ENCODE data around the gene CYSTM1.
A peak's percentile ranks its signal among the peaks of the same experiment; 100 is the strongest.

The CYSTM1 gene, protein sequence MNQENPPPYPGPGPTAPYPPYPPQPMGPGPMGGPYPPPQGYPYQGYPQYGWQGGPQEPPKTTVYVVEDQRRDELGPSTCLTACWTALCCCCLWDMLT

DNA sequence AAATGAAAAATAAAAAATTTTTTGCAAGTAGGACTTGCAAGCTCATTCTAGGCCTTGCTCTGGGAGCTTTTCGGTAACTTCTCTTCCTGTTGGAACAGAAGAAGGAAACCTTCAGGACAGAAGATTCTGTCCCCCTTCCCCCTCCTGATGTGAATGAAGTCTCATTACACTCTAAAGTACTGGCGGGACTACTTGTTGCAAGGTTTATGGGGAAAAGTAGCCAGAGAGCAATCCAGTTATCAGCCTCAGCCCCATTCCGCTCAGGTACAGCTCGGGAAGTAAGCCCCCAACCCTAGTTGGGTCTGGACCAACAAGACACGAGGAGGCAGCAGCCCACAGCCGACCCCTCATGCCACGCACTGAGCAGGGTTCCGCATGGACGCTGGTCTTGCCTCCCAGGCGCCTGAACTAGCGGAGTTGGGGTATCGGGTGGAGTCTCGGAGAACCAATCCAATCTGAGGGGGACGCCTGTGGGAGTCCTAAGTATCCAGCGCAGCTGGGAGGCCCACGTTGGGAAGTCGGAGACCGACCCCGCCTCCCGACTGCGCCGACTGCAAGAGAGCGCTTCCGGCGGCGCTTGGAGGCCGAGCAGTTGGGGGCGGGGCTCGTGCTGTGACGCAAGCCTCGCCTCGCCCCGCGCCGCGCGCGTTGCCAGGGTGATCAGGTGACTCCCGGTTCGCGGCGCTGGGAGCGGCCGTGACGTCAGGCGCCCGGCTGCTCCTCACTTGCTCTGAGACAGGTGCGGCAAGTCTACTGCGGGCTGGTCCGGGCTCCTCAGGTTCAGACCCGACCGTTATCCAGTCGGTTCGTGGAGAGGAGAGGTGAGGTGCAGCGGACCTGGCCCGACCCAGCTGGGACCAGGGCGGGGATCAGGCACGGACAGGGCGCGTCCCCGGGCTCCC, at the start of gene CYSTM1:
Gene CYSTM1, plus strand, starts transcription at position 724 of the 902 bp plus-strand sequence. CDS start 19,278 bp downstream, outside the sequence.
- peak; percentile 96 for DNase-seq

DNA sequence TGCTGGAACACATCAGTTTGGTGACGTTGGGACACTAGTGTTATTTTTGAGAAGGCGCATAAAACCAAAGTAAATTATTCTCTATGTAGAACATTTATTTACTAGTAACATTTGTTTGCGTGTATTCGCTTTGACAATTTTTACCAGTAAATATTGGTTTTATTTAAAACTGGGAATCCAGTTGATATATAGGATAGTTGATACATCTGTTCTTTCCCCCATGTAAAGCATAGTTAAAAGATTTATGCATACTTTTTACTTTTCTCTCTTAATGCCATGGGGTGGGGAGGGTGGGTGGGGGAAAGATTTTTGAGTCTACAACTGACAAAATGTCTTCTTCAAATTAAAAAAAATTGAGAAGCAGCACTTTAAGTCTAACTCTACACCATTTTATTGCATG, 49.4 kb upstream of the CYSTM1 start, which contains the start of gene IGIP:
Gene IGIP, plus strand, starts transcription at position 301 of the 400 bp plus-strand sequence. CDS start 2,540 bp downstream, outside the sequence.
- DNase-seq, result no peak

DNA sequence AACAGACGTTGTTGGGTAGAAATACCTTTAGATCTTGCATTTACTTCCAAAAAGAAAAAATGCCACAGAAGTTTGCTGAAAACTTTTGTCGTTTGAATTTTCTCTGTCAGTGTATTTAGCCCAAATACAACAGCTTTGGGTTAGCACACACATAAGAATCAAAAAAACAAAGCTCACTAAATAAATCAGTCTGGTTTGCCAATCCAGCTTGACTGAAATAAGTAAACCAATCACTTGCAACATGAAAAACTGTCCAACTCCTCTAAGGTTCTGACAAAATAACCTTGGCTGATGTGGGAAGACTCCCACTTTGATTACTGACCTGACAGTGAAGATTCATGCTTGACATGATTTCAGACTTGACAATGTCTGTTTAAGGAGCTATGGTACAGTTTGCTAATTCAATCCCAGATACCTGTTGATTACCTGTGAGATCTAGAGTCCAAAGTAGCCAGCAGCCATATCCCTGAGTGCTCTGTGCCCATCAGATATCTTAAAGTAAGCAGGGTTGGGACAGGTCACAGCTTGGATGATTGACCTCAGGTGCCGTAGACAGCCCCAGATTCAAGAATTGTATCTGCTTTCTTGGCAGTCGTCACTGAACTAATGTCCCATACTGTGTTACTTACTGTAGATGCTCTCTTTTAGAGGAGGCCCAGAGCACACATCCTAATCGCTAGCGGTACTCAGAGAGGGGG, 48.5 kb upstream of the CYSTM1 start:
- no peak for DNase-seq

DNA sequence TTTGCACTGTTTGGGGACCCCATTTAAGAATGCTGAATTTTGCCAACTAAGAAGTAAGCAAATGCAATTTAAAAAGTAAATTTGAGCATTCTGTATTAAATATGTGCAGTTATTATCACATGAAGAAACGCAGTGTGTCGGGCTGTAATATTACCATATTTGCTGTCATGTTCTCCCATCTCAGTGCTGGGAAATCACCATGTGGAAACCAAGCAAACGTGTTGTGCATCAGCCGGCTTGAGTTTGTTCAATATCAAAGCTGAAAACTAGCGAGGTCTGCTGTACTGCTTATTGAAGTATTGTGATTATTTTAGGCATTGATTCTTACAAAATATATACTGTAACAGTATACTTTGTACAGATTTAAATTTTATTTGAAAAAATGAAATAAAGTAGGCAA, 46.6 kb upstream of the CYSTM1 start:
- DNase-seq, result no peak

DNA sequence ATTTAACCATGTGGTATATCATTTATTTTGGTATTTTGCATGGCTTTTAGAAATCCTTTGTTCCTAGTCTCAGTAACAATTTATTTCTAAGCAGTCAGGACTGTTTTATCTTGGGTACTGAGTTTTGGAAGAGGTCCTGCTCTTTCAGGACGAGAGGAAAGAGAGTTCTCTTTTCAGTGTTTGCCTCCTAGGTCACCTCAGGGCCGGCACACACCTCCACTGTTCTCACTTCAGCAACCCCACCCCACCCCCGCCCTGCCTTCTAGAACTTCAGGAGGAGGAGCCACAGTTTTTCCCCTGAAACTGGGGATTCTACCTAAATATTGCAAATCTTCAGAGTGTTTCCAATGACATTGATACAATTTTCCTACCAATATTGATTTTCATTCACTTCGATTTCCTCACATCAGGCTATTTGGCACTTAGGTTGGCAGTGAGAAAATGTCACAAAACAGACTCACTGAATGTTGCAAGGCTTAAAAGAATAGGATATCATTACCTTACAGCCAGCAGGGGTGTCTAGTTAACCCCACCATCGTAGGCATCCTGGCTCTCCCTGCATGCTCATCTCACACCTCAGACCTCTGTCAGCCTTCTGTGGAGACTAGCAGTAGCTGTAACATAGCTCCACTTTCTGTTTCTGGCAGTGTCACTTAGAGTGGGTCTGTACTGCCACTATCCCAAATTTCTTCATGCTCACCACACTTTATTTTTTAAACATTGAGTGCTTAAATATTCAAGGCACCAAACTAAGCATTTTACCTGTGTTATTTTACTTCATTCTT, 43.8 kb upstream of the CYSTM1 start:
- no peak for DNase-seq

DNA sequence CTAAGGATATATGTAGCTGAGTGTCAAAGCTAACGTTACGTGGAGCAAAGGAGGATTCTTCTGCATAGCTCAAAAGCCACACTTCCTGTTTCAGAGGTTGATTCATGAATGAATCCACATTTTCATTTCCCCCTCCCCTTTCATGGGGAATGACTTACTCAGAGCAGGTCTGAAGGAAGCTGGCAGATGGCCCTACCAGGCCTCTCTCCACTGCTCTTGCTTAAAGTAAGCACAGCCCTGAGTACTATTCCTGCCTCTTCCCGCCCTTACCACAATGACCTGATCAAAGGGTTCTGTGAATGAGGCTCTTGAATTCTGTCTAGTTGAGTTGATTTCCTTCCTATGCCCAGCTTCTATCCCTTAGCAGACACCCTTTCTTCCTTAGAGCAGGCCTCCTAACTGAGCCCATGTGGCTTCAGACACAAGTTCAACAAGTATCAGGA, 43.0 kb upstream of the CYSTM1 start:
- no peak for DNase-seq

DNA sequence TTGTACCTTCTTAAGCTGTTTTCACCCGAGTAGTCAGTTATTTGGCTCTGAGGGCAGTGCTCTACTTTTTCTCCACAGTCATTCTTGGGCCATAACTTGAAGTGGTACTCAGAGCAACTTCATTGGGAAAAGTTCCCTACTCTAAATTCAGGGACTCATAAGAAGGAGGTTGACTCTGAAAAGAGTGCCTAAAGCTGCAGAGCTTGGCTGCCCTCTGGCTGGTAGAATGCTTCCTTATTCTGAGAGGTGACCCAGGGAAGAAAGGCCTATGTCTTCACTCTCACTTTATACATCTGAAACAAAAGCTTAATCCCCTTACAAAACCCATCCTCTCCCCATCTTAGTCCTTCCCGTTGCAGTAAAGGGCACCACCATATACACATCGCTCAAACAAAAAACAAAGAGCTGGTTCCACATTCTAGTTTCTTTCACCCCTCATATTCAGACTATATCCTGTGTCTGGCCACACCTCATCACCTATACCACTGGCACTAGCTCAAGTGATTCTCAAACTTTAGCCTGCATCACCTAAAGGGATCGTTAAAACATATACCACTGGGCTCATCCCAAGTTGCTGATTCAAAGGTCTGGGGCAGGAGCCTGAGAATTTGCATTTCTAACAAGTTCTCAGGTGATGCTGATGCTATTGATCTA, 41.3 kb upstream of the CYSTM1 start:
- no peak for DNase-seq

DNA sequence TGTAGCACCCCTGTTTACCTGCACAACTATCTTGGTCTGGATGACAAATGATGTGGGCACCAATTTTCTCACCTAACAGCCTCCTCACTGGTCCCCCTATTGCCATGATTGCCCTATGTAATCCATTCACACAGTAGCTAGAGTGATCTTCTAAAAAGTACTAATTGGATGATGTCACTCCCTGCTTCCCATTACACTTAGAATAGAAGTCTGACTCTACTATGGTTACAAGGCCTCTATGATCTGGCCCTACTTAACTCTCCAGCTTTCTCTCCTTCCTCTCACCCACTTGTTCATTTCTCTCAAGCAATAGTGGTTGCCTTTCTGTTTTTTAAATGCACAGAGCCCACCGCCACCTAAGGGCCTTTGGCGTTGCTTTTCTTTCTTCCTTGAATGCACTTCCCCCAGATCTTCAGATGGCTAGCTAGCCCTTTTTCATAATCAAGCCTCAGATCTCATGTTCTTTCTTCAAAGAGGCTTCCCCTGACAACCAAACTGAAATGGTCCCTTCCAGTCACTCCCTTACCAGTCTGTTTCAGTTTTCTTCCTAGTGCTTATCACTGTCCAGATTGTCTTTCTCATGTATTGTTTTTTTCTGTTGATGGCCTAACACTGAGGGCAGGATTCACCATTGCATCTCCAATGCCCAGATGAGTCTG, 40.6 kb upstream of the CYSTM1 start:
- no peak for DNase-seq

DNA sequence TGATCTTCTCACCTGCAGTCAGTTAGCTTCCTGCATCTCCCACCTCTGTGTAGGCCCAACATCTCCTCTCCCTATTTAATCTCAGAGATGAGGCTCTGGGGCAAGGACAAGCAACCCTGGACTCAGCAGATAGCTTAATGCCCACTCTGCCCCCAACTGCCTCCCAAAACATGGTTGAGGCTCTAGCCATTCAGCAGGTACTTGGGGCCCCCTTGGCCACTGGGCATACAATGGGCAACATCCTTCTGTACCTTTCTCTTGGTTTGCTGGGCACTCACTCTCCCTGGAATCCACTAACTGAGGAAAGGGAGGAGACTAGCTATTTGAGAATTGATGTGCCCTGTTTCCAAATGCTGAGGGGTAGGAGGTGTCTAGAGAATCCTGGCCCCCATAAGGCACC, 39.9 kb upstream of the CYSTM1 start:
- no peak for DNase-seq

DNA sequence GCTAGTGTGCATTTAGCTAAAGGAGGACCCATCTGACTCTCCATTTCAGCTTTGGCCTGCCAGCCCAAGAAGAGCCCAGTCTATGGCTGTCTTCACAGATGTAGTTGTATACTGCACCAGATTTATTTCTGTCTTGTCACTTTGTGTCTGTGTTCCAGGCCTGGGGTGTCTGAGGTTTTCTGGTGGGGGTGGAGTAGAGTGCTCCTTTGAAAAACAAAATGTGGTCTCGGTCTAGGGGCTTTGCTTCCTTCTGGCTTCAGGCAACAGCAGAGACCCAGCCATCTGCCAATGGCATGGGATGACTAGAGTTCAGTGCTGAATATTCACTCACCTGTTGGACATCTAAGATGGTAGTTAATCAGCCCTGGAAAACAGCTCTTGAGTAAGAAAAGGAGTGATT, 38.4 kb upstream of the CYSTM1 start:
- no peak for DNase-seq

DNA sequence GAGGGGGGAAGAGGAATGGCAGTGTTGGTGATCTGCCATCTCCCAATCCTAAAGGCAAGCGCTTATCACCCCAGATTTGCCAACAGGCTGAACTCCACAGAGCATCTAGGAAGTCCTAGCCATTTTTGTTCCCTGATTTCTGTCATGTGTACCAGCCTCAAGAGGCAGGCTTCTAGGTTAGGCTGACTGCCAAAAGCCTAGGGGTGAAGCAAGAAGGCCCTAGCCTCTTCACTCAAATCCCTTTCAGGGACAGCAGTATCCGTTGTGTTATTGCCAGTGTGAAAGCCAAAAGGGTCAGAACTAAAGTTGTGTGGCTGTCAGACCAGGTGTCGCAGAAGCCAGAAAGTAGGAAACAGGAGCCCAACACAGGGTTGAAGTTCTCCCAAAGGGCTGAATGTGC, 34.6 kb upstream of the CYSTM1 start:
- DNase-seq, result no peak

DNA sequence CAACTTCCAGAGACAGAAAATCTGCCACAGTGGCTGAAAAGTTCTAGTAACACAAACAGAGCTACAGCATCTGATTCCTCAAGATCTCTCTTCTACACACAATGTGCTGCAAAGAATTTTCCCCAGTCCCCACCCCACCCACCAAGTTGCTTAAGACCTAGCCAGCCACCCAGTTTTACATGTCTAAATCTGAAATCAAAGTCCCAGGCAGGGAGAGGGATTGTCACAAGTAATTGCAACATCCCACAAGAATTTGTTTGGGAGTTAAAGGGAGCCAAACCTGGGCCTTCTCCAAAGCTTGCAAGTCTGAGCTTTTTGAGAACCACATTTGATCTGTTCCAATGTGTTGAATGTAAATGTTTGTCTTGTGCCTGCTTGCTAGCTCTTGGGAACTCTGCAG, 33.7 kb upstream of the CYSTM1 start:
- no peak for DNase-seq

DNA sequence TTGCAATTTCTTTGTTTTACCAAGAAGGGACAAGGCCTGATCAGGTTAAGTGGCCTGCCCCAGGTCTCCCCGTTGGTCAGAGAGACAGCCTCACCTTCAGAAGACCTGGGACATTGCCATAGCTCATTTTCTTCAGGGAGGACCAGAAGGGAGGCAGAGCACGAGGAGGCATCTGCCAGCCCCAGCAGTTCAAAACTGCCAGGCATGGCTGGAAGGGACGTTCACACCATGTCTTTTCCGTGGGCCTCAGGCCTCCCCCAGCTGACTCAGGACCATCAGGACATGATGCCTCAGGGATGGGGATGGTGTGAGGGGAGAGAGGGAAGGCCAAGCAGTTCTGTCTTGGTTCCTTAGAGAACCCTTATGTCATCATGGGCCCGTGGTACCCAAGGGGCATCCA, 32.7 kb upstream of the CYSTM1 start:
- no peak for DNase-seq

DNA sequence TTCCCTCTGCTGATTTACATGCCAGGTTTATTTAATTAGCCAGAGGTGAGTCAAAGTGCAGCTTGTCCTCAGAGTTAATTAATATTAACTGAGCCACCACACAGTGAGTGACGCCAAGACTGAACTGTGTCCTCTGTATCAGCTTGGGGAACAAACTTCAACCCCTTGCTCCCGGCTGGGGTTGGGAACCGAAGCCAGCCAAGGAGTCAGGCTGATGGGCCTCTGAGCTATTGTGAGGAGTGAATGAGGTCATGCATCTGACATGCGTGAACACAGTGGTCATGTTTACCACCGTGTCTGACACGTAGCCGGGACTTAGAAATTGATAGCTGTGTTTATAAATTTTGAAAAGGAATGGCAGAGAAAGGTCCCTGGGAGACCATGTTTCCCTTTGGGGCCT, 32.1 kb upstream of the CYSTM1 start:
- no peak for DNase-seq

DNA sequence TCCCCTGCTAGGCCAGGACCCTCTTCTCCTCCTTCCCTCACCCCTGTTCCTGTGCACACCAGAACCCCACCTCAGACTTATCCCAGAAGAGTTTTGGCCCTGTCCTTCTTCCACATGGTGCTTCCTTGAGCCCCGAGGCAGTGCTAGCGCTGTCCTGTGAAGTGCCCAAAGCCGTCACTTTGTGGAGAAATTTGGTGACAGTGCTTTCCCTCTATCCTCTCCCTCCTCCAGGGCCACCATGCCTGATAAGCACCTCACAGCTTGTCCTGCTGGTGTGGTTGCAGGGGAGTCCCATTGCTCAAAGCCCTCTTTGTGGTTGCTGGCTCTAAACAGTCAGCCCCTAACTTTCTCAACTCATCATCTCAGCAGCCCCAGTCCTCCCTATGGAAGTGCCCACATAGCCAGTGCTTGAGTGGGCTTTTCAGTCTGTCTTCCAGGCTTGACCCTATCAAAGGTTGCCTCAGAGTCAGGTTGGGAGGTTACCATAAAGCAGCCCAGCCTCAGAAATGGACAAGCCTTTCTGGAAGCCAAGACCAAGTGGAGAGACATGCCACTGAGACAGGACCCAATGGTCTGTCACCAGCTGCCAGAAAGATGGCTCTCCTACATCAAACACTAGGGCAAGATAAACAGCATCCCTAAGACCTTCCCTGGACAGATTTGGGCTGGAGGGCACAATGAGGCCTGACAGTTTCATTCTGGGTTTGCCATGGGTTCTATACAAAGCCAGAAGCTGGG, 31.3 kb upstream of the CYSTM1 start:
- DNase-seq, result no peak

DNA sequence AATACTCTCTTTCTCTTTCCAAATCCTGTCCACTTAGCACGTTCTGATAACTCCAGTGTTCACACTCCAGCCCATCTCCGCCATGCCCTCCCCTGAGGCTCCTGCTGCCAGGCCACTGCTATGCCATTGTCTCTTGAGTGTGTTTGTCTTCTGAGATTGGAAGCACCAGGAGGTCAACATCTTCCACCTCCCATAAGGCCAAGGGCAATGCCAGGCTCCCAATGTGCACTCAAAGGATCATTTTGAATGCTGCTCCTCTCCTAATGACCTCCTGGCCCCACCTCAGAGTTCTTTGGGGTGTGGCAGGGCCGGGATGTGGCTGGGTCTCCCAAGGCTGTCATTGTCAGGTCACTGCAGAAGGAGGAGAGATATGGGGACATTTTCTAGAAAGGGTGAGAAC, 29.7 kb upstream of the CYSTM1 start:
- no peak for DNase-seq

DNA sequence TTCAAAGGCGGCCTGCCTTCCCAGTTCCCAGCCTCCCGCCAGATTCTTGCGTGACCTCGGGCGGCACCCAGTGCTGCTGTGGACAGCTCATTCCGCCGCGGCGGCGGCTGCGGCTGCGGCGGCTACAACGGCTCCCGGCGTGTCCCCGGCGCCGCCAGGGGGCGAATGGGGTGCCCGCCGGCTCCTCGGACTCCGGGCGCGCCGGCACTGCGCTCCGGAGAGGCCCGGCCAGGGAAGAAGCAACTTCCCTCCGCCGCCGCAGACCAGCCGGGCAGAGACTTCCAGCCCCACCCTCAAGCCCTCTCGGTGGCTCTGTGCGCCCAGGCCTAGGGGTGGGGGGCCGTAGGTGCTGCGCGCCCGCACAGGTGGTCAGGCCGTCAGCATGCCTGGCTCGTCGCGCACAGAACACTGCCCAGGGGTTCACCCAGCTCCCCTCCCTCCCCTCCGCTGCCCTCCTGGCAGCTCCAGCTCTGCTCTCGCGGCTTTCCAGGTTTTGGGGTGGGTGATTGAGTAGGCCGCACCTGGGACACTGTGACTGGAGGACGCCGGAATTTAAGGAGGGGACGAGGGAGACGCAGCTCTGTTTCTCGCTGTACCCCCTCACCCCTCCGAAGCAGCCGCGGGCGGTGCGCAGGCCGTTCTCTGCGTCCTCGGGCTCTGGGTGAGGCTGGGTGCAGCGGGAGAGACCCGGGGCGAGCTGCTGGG, 29.0 kb upstream of the CYSTM1 start:
- DNase-seq, result peak; percentile 72

DNA sequence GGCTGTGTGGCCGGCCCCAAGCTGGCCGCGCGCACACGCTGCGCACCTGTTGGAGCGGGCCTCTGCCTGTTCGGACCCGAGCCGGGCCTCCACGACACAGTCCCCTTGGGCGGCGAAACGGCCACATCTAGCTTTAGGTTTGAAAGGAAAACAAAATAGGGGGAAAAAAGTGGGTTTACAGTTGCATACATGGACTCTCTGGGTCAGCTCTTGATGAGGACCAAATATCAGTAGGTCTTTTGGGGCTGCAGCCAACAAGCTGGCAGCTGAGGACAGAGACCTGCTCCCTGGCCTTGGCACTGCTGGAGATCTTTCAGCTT, 28.5 kb upstream of the CYSTM1 start:
- no peak for DNase-seq

DNA sequence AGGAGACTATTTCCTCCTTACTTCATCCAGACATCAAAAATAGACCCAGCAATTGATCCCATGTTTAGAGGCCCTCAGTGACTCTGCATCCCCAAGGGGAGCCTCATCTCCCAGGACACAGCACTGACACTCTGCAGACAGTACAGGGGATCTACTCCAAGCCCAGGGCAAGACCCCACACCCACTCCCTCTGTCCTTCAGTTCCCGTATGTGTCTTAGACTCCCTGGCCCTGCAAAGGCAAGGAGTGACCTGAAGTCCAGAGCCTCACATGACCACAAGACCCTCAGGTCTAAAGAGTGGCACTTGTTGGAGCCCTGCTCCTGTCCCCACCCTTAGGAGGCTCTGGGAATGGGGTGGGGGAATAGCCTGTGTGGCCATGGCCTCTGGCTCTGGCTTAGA, 27.5 kb upstream of the CYSTM1 start:
- DNase-seq, result no peak

DNA sequence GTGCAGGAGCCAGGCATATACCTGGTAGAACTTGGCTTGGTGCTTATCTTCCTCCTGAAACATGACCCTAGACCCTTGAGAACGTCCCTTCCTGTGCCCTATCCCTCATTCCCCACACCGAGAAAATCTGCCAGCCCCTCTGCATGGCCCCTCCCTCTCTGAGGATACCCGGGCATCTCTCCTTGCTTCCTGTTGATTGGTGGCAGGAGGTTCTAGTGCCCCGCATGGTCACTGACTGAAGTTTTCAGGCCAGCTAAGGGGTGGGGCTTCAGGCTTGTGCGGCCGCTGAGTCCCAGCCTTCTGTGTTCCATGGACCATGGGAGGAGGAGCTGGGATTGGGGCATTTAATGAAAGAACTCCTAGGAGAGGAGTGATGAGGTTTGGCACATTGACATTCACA, 26.5 kb upstream of the CYSTM1 start:
- DNase-seq, result no peak

DNA sequence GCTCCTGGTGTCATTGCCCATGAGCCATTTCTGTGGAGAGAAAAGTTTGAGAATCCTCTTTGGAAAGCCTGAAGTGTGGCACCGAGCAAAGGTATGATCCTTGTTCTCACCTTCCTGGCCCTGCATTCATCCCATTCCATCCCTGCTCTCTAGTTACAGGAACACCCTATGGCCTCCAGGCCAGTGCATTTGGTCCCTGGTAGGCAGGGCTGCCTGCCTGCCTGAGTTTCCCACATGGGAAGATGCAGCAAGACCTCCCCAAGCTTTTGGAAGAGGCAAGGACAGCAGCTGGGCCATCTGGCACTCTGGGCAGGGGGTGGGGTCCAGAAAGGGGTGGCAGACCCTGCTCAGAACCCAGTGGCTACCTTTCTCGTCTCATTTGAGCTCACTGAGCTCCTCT, 24.8 kb upstream of the CYSTM1 start:
- no peak for DNase-seq
